ENCODE data around the gene C20orf204.
"Not testable (repeated sequence)": the region's sequence is repeated elsewhere in the genome, so short reads cannot be mapped to it uniquely, and the experiment has no call there.

C20orf204 gene

GRCh38 chr20:64084685-64085152, 48.7 kb downstream of the C20orf204 start:
- DNase-seq: no peak

- DNase-seq: no peak
Observed at GRCh38 chr20:64086801-64087200, 50.8 kb downstream of the C20orf204 start.

GRCh38 chr20:64087226-64087825, 51.3 kb downstream of the C20orf204 start:
- not testable (repeated sequence) for DNase-seq

- DNase-seq: not testable (repeated sequence)
Observed at GRCh38 chr20:64088586-64088985, 52.6 kb downstream of the C20orf204 start.
